HL-60/S4 treated with phorbol 12-myristate 13-acetate at 8.2 ng/mL for 4 days and 3 days (cell line): ENCODE results near the gene ACSL5.
"Not testable (repeated sequence)": the region's sequence is repeated elsewhere in the genome, so short reads cannot be mapped to it uniquely, and the experiment has no call there.

ENCODE experiments used
- in situ Hi-C: fragments of 300-500 bp; cut with MboI; formaldehyde crosslinking; loops from 2 replicates; pipeline ENCODE4 v1.15.0; 2022; ENCODE audit warnings: low sequenced_read_pairs

Gene ACSL5

GRCh38 chr10:112348759-112349158 lies 25.2 kb upstream of the ACSL5 start:
- in situ Hi-C loops, result no loop called here

- in situ Hi-C loops, result no loop called here
Measured at GRCh38 chr10:112349521-112350085, 24.3 kb upstream of the ACSL5 start.

GRCh38 chr10:112351146-112351545 lies 22.8 kb upstream of the ACSL5 start:
- in situ Hi-C loops, result no loop called here

GRCh38 chr10:112352044-112352443 lies 21.9 kb upstream of the ACSL5 start:
- in situ Hi-C loops, result no loop called here

- in situ Hi-C loops, result no loop called here
Measured at GRCh38 chr10:112353046-112353445, 20.9 kb upstream of the ACSL5 start.

- in situ Hi-C loops, result no loop called here
Measured at GRCh38 chr10:112356686-112357085, 17.2 kb upstream of the ACSL5 start.

GRCh38 chr10:112359606-112360307 lies 14.2 kb upstream of the ACSL5 start:
- in situ Hi-C loops, result no loop called here

GRCh38 chr10:112360308-112361270 lies 13.3 kb upstream of the ACSL5 start:
- in situ Hi-C loops, result no loop called here

- in situ Hi-C loops, result no loop called here
Measured at GRCh38 chr10:112361951-112362751, 11.8 kb upstream of the ACSL5 start.

GRCh38 chr10:112362833-112363232 lies 11.1 kb upstream of the ACSL5 start:
- in situ Hi-C loops, result no loop called here

GRCh38 chr10:112363696-112364688 lies 9.9 kb upstream of the ACSL5 start:
- in situ Hi-C loops, result no loop called here

- in situ Hi-C loops, result no loop called here
Measured at GRCh38 chr10:112365014-112365432, 8.9 kb upstream of the ACSL5 start.

- in situ Hi-C loops, result no loop called here
Measured at GRCh38 chr10:112365451-112365850, 8.5 kb upstream of the ACSL5 start.

- in situ Hi-C loops, result no loop called here
Measured at GRCh38 chr10:112366992-112367391, 6.9 kb upstream of the ACSL5 start.

GRCh38 chr10:112367516-112367915 lies 6.4 kb upstream of the ACSL5 start:
- in situ Hi-C loops, result no loop called here

- in situ Hi-C loops, result no loop called here
Measured at GRCh38 chr10:112369495-112370423, 4.2 kb upstream of the ACSL5 start.

- in situ Hi-C loops, result no loop called here
Measured at GRCh38 chr10:112370424-112370819, 3.5 kb upstream of the ACSL5 start.

- in situ Hi-C loops, result not testable (repeated sequence)
Measured at GRCh38 chr10:112371326-112371725, 2.6 kb upstream of the ACSL5 start.
